Mesothelial cell of epicardium (in vitro differentiated cells): ENCODE measurements around the gene ACTR10. TPM values are rescaled to one million over a fixed set of nuclear protein-coding genes. Genes with fewer than 3 reads are reported as not detected.
A peak's percentile ranks its signal among the peaks of the same experiment; 100 is the strongest.

Experiments used
- DNase-seq, 2 experiments: peaks; one replicate each; pipeline ENCODE4 v3.0.0; 2021; ENCODE audit warnings: low spot score in 2 of 2; ENCODE audit not compliant: unreplicated experiment in 2 of 2
- H3K27ac Mint-ChIP-seq: 2 replicates; pipeline ENCODE4 v1.8.0; 2021; ENCODE audit warnings: mixed read lengths
- H3K27me3 Mint-ChIP-seq: 2 replicates; pipeline ENCODE4 v1.8.0; 2021; ENCODE audit warnings: low read depth, mixed read lengths
- H3K36me3 Mint-ChIP-seq: 2 replicates; pipeline ENCODE4 v1.8.0; 2021; ENCODE audit warnings: mixed read lengths
- H3K4me1 Mint-ChIP-seq: 2 replicates; pipeline ENCODE4 v1.8.0; 2021; ENCODE audit warnings: mixed read lengths
- H3K4me3 Mint-ChIP-seq: 2 replicates; pipeline ENCODE4 v1.8.0; 2021; ENCODE audit warnings: mild to moderate bottlenecking, moderate library complexity, mixed read lengths
- H3K9me3 Mint-ChIP-seq: 2 replicates; pipeline ENCODE4 v1.8.0; 2021; ENCODE audit warnings: mixed read lengths
- CTCF ChIP-seq: fragments of 200-600 bp; sonication (generic); IDR thresholded peaks from one replicate; pipeline ENCODE4 v1.5.0; 2021; ENCODE audit warnings: antibody characterized with exemption; ENCODE audit not compliant: unreplicated experiment
- total RNA-seq: library from RNA; stranded (reverse); gene quantifications from 3 replicates; pipeline ENCODE4 v1.2.1, GENCODE V29; 2021

ACTR10 gene
- 62.2 to 71.5 TPM (median 67.1 TPM) in 3 replicates for total RNA-seq

GRCh38 chr14:58199726-58200479, at the start of gene ACTR10:
ACTR10 (plus strand) TSS chr14:58200149; CDS start chr14:58200218, 69 bp downstream.
- peak within 1 kb of the TSS; percentile 92 for H3K4me3 Mint-ChIP-seq
- peaks cover 4% of the 10 kb centered on the region for H3K36me3 Mint-ChIP-seq
- peaks cover 21% of the 10 kb centered on the region for H3K4me1 Mint-ChIP-seq
- TF ChIP-seq CTCF: no peak
- H3K9me3 Mint-ChIP-seq: no peaks in the 10 kb centered on the region
- peak; percentile 63 to 84 for DNase-seq
- H3K27me3 Mint-ChIP-seq: peaks cover 13% of the 10 kb centered on the region
- H3K27ac Mint-ChIP-seq: peak within 1 kb of the TSS; percentile 97

- H3K27ac Mint-ChIP-seq: no peak overlapping the region
- H3K9me3 Mint-ChIP-seq: no peaks in the 10 kb centered on the region
- peak overlapping the region; percentile 85 for H3K4me3 Mint-ChIP-seq
- no peak for DNase-seq
- no peak for TF ChIP-seq CTCF
- peaks cover 72% of the 10 kb centered on the region for H3K27me3 Mint-ChIP-seq
- peaks cover 18% of the 10 kb centered on the region for H3K4me1 Mint-ChIP-seq
- H3K36me3 Mint-ChIP-seq: no peaks in the 10 kb centered on the region
Observed at GRCh38 chr14:58150243-58150805, 49.6 kb upstream of the ACTR10 start.

GRCh38 chr14:58151133-58152013, 48.6 kb upstream of the ACTR10 start:
- DNase-seq: peak in 1 of 2 experiments; percentile 61
- no peaks in the 10 kb centered on the region for H3K36me3 Mint-ChIP-seq
- peak overlapping the region; percentile 25 for H3K27ac Mint-ChIP-seq
- no peak for TF ChIP-seq CTCF
- H3K27me3 Mint-ChIP-seq: peaks cover 66% of the 10 kb centered on the region
- H3K4me1 Mint-ChIP-seq: peaks cover 18% of the 10 kb centered on the region
- no peaks in the 10 kb centered on the region for H3K9me3 Mint-ChIP-seq
- peak overlapping the region; percentile 85 for H3K4me3 Mint-ChIP-seq

- peak; percentile 69 to 83 for DNase-seq
- Mint-ChIP-seq H3K9me3 (no peaks in the 10 kb centered on the region), H3K4me1 (peaks cover 18% of the 10 kb centered on the region), H3K27me3 (peaks cover 63% of the 10 kb centered on the region), H3K36me3 (no peaks in the 10 kb centered on the region), H3K4me3 (peak within 1 kb of the TSS; percentile 85), H3K27ac (peak within 1 kb of the TSS; percentile 43)
- no peak for TF ChIP-seq CTCF
Observed at GRCh38 chr14:58152014-58152857, 47.7 kb upstream of the ACTR10 start, which contains the start of gene ARMH4. ARMH4 (minus strand) TSS chr14:58152213; CDS start chr14:58139358, 12,855 bp downstream.

GRCh38 chr14:58160561-58160960, 39.4 kb upstream of the ACTR10 start:
- Mint-ChIP-seq H3K27me3 (peaks cover 37% of the 10 kb centered on the region), H3K36me3 (no peaks in the 10 kb centered on the region), H3K4me1 (no peaks in the 10 kb centered on the region), H3K9me3 (no peaks in the 10 kb centered on the region), H3K4me3 (no peak overlapping the region), H3K27ac (no peak overlapping the region)
- no peak for DNase-seq
- TF ChIP-seq CTCF: no peak
